GM19372 (cell line): ENCODE data around the gene MMP24OS.
A peak's percentile ranks its signal among the peaks of the same experiment; 100 is the strongest.
"Not testable (repeated sequence)": the region's sequence is repeated elsewhere in the genome, so short reads cannot be mapped to it uniquely, and the experiment has no call there.

Source experiments
- ATAC-seq: cut with Tn5 transposase; IDR thresholded peaks from one replicate; pipeline ENCODE4 v1.9.1; 2021; ENCODE audit warnings: mild to moderate bottlenecking, low read depth, moderate library complexity; ENCODE audit not compliant: unreplicated experiment

MMP24OS gene

DNA sequence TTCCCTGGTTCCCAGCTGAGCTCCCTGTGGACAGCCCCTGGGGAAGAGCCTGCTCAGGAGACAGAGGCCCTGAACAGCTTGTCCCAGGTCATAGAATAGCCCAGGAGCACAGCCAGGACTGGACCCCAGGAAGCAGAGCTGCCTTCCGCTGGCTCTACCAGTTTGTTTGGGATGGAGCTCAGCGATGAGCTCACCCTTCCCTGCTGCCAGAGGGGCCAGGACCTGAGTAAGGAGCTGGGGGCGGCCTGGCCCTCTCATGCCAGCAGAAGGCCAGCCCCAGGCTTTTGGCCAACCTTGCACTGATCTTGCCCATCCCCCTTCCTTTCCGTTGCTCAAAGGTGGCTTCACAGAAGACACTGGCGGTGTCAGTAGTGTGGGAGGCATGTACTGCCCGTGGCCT is 17.5 kb downstream of the MMP24OS start:
- no peak for ATAC-seq

DNA sequence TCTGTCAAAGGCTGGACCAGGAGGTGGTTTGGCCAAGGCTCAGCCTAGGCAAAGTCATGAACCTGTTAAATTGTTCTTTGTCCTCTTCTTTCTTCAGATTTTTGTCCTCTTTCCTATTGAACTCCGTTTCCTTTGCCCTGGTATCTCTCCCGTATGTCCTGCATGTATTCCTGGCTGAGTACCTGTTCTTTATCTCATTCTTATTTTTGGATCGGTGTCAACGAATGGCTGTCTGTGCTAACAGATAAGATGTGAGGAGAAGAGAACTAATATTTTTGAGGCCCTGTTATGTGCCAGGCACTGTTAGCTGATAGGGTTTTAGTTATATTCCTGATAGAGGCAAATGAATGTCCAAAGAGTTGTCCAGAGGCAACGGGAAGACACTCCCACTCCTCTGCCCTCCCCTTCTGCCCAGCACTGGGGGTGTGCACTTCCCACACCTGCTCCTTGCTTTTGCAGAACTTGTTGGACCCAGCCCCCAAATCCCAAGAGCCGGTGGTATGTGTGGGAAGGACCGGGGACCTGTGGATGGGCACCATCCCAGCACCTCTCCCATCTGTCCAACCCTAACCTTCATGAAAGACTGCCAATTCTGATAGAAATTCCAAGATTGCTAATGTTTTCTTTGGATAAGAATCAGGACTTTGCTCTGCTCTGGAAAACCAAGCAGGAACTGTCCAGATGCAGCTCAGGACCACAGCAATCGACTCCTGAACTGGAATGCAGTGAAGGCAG is 20.6 kb downstream of the MMP24OS start:
- no peak for ATAC-seq

DNA sequence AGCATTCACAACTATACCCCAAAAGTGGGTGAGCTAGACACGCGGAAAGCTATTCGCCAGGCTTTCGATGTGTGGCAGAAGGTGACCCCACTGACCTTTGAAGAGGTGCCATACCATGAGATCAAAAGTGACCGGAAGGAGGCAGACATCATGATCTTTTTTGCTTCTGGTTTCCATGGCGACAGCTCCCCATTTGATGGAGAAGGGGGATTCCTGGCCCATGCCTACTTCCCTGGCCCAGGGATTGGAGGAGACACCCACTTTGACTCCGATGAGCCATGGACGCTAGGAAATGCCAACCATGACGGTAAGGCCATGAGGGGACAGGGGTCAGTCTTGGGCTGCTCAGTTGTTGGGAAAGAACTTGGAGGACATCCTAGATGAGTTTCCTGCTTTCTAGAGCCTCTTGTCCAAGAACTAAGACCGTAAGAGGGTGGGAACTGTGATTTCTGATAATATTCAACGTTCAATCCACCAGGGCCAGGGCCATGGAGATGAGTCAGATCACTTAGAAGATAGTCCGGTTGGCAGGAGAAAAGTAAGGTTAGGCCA is 23.4 kb downstream of the MMP24OS start:
- ATAC-seq: no peak

DNA sequence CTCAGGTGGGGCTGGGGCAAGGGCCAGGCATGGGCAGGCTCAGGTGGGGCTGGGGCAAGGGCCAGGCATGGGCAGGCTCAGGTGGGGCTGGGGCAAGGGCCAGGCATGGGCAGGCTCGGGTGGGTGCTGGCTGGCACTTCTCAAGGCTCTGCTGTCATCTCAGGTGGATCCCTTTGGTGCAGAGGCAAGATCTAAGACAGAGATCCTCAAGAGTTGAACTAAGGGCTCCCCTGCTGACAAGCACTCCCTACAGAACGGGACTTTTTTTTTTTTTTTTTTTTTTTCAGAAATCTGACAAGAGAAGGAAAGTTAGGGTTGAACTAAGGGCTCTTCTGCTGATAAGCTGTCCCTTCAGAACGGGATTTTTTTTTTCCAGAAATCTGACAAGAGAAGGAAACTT is 24.9 kb downstream of the MMP24OS start:
- no peak for ATAC-seq

DNA sequence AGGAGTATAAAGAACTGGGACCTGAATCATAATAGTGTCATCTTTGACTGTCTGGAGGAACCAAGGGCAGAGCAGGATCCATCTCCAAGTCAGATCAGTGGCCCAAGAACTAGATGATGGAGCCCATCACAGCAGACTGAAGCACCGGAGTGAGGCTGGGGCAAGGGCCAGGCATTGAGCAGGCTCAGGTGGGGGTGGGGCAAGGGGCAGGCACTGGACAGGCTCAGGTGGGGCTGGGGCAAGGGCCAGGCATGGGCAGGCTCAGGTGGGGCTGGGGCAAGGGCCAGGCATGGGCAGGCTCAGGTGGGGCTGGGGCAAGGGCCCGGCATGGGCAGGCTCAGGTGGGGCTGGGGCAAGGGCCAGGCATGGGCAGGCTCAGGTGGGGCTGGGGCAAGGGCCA is 25.3 kb downstream of the MMP24OS start:
- not testable (repeated sequence) for ATAC-seq

DNA sequence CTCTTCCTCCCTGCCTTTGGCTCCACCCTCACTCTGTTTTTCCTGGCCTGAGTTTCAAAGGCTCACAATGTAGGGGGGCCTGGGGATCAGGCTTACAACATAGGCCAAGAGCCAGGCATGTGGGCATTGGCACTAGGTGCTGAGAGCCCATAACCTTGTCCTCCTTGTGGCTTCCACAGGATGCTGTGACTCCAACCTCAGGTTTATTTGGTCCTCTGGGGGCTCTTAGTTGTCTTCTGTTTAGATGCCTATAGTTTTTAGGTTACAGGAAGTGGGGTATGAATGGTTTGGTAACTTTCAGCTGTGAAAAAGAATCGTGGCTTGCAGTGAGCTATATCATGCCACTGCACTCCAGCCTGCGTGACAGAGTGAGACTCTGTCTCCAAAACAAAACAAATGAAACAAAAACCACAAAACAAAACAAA is 25.9 kb downstream of the MMP24OS start:
- ATAC-seq: peak; percentile 68

DNA sequence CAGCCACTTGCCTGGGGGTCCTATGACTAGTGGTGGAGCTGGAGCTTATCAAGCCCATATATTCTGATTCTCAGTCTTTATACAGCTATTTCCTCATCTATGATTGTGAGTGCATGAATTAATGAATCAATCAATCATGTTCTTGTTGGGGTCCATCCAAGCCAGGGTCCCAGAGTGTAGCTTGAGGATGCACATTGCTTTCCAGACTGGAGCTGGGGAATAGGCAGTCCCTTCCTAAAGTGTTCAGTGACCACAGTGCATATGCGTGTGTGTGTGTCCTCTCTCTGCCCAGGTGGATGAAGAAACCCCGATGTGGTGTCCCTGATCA is 26.3 kb downstream of the MMP24OS start:
- ATAC-seq: no peak

DNA sequence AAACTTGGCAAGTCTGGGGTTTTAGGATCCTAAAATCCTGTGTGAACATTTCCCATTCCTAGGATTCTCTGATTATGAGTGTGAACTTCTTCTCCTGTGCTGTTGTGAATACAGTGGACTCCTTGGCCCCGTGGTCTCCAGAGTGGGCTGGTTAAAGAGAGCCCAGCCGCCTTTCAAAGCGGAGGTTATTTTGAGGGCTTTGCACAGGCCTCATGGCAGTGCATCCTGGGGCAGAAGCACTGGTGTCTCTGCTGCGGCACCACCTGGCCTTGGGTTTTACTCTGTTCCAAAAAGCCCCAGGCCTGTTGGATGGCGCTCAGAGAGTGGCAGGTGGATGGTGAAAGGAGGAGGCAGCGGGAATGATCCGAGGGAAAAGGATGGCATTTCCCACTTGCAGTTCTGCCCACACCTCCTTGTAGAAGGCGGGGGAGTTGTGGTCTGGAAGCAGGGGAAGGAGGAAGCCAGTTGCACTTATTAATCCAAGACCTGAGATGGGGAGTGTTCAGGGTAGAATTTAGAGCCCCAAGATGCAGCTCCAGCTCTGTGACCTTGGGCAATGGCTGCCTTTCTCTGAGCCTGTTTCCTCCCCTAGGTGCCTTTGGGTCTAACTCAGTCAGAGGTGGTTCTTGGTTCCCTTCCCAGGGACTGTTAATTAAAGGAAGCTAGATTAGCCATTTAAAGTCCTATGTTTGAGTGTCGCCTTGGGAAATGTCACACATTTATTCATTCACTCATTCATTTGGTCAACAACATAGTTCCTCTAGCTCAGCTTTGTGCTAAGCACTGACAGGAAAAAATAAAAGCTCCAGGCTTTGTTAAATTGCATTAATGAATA is 29.1 kb downstream of the MMP24OS start:
- no peak for ATAC-seq

DNA sequence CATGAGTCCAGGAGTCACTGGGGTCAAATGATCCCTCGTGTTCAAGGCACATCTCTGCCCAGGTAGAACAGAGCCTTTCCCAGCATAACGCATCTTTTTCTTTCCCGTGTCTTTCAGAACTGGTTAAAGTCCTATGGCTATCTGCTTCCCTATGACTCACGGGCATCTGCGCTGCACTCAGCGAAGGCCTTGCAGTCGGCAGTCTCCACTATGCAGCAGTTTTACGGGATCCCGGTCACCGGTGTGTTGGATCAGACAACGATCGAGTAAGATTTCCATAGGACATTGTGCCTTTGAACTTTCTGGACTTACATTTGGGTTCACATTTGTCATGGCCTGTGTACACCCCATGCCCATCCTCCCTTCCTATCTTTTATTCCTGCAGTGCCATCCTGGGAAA is 31.2 kb downstream of the MMP24OS start:
- ATAC-seq: no peak

DNA sequence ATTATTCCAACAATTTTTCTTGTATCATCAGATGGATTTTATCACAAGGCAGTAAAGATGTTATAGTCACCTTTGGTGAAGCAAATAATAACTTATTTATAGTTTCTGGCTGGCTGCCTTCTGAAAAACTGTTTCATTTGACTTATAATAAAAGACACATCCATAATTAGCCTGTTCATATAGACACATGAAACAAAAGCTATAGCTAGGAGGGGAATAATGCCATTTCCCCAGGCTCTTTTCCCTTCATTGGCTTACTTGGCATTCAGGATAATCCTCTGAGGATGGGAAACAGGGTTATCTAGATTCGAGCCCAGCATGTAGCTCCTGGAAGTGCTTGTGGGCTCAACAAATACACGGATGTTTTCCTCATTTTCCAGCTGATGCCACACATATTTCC is 33.9 kb downstream of the MMP24OS start:
- no peak for ATAC-seq

DNA sequence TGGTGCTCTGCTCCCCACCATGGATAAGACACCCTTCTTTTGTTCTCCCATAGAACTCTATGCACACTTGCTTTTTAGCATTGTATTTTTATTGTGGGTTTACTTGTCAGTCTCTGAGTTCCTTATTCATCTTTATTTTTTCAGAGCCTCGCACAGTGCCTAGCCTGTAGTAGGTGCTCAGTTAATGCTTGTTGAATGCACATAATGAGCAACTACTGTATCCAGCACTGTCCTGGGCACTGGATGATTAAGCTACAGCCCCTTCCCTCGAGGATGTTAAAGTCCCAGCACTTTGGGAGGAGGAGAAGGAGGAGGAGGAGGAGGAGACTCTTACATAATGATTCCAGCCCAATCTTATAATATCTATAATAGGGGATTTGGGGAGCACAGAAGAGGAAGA is 34.6 kb downstream of the MMP24OS start:
- no peak for ATAC-seq

DNA sequence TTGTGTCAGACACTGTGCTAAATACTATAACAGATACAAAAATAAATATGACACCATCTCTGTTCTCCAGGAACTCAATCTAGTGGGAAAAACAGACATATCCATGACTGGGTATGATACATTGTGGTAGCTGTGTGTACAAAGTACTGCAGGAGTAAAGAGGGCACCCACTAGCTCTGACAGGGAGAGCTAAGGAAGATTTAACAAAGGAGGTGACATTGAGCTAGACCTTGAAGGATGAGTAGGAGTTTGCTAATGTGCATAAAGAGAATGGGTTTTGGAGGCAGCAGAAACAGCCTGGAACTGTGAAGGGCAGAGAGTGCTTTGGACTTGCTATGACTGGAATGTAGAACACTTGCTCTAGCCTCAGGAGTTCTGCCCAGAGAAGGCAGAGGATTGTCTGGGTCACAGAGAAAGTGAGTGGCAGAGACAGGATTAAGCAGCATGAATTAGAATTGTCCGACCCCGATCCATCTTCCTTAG is 37.1 kb downstream of the MMP24OS start:
- ATAC-seq: no peak

DNA sequence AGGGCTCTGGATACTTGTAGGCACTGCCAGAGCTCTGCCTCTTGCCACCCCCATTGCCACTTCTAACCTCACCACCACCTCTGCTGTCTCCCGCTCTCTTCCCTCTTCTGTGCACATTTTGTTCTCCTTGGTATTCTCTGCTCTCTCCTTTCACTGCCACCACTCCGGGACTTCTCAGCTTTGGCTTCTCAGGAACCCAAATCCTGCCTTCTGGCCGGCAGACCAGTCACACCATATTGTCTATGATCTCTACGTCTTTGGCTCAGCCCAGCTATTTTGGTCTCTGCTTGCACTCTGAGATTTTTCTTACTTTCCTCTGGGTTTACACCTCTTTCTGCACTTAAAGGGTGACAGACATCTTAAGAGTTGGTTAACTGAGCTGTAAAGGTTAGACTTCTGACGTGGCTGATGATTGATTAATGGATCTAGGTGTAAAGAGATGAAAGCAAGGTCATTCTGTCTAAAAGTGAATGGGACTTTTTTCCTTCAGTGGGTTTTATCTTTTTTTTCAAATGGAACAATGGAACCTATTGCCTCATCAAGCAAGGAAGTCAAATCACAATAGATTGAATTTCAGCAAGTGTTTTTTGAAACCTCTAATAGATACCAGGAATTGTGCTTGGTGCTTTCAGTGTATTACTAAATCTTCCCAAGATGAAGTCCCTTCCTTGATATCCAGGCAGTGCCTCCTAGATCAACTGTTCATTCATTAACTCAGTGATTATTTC is 37.7 kb downstream of the MMP24OS start:
- no peak for ATAC-seq

DNA sequence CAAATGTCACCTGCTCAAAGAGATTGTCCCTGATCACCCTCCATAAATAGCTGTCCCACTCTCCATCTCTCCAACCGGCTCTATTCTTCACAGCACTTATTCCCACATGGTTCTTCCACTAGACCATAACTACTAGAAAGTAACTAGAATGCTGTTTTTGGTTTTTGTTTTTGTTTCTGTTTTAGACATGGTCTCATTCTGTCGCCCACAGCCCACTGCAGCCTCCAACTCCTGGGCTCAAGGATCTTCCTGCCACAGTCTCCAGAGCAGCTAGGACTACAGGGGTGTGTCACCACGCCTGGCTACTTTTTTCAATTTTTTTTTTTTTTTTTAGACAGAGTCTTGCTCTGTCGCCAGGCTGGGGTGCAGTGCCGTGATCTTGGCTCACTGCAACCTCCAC is 39.2 kb downstream of the MMP24OS start:
- no peak for ATAC-seq

DNA sequence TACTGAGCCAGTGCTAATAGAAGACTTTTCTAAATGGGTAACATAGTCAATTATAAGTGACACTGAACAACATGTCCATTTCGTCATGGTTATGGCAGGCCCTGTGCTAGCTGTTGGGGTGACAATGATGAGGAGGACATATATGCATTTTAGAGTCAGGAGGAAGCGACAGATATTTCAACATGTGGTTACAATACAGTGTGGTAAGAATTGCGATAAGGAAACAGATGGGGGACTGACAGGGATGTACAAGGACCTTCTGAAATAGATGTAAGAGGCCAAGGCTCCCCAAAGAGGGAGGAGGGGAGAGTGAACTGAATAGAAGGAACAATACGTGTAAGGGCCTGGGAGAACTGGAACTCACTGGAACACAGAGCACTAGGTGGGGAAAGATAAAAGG is 39.8 kb downstream of the MMP24OS start:
- ATAC-seq: no peak

DNA sequence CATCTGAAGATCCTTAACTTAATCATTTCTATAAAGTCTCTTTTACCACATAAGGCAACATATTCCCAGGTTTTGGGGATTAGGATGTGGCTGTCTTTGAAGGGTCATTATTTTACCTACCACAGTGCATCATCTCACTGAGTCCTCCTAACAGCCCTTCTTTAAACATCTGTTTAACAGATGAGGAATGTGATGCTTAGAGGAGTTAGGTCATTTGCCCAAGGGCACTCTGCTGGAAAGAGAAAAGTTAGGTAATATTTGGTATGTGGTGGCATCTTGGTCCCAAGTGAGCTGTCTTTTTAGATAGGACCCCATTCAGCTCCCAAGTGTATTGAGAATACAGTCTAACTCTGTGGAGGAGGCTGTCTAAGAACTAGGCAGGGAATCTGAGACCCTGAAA is 40.4 kb downstream of the MMP24OS start:
- no peak for ATAC-seq

DNA sequence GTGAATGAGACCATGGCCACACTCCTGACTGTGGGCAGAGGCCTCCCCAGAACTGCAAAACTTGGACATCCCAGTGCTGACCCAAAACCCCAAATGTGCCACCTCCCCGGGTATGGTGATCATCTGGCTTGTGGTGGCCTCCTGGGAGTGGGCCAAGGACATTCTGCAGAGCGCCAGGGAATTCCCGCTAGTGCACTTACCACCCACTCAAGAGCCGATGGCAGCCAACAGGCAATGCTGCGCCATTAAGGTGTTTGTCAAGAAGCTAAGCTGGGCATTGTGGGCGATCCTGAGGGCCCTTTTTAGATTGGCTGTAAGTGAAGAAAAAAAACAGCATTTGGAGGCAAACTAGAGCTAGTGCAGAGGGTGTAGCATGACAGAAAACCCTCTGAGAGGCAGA is 42.0 kb downstream of the MMP24OS start:
- ATAC-seq: no peak

DNA sequence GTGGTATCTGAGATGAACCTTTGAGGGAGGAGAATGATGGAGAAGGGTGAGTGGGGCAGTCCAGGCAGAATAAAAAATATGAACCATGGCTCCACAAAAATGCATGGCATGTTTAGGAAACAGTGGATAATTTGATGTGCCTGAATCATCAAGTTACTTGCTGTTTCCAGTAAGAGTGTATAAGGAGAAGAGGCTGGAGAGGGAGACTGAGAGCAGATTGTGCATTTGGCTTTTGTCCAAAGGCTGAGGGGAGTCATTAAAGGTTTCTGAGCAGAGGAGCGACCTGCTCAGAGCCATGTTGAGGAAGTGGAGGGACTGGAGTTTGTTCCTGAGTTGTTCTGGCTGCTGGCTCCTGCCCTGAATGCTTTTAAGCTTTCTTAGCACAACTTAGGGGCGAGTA is 45.3 kb downstream of the MMP24OS start:
- no peak for ATAC-seq

DNA sequence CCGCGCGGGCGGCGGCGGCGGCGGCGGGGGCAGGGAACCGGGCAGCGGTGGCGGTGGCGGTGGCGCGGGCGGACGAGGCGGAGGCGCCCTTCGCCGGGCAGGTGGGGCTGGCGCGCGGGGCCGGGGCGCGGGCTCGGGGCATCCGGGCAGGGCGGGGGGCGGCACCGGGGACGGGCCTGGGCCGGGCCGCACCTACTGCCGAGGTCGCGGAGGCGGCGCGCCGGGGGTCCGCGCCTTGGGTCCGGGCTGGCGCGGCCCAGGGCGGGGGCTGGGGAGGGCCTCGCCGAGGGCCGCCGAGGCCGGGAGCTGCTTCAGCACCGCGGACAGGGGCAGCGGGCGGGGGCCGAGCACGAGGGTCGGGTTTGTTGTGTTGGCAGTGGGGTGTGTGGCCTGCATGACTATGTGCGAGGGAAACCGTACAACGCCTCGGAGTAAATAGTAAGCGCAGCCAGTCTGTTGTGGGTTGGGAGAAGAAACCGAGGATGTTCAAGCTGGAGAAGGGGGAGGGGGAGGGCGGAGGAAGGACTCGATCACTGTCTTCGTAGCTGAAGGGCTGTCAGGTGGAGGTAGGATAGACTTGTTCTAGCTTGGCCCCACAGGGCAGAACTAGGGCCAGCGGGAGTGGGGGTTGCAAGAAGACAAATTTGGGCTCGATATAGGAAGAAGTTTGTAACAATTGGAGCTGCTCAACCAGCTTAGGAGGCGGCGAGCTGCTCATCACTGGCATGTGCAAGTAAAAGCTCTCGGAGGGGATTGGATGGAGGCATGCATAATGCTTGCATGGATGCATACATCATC is 50.8 kb downstream of the MMP24OS start:
- ATAC-seq: no peak
